GM10266 (cell line): ENCODE measurements around the gene AKAP13.

ENCODE experiments used
- DNase-seq: peaks from one replicate; pipeline ENCODE4 v3.0.0; 2012; ENCODE audit errors: extremely low spot score
- CTCF ChIP-seq: IDR thresholded peaks from 2 replicates; pipeline ENCODE4 v1.5.1; 2012; ENCODE audit warnings: mild to moderate bottlenecking, low read depth; ENCODE audit not compliant: control insufficient read depth, insufficient read depth; ENCODE audit errors: missing control alignments

Gene AKAP13

GRCh38 chr15:85762039-85762755 is 381.8 kb downstream of the AKAP13 start:
- no peak for TF ChIP-seq CTCF
- no peak for DNase-seq

- DNase-seq, result no peak
- TF ChIP-seq CTCF, result no peak
Observed at GRCh38 chr15:85762756-85763127, 382.3 kb downstream of the AKAP13 start.

- TF ChIP-seq CTCF, result no peak
Observed at GRCh38 chr15:85763157-85763556, 382.8 kb downstream of the AKAP13 start.

GRCh38 chr15:85763673-85764633 is 383.6 kb downstream of the AKAP13 start:
- TF ChIP-seq CTCF, result no peak

More at GRCh38 chr15:85763157-85763556, 382.8 kb downstream of the AKAP13 start:
- no peak for DNase-seq

GRCh38 chr15:85764649-85765277 is 384.4 kb downstream of the AKAP13 start:
- TF ChIP-seq CTCF, result no peak
- no peak for DNase-seq

More at GRCh38 chr15:85763673-85764633, 383.6 kb downstream of the AKAP13 start:
- no peak for DNase-seq

- no peak for TF ChIP-seq CTCF
- DNase-seq, result no peak
Observed at GRCh38 chr15:85766001-85766831, 385.8 kb downstream of the AKAP13 start.
